H9 (cell line): ENCODE results near the gene ITPR2. TPM values are rescaled to one million over a fixed set of nuclear protein-coding genes. Genes with fewer than 3 reads are reported as not detected.

Source experiments
- DNase-seq: peaks from one replicate; pipeline ENCODE4 v3.0.0-alpha.2; 2017
- H2AFZ ChIP-seq: one replicate; pipeline ENCODE4 v1.6.1; 2013; ENCODE audit warnings: mild to moderate bottlenecking, low read length, control low read depth, moderate library complexity
- H2AK5ac ChIP-seq: 2 replicates; pipeline ENCODE4 v1.6.1; 2013; ENCODE audit warnings: low read length, control low read depth, mixed read lengths; ENCODE audit not compliant: insufficient read length
- H2BK120ac ChIP-seq: one replicate; pipeline ENCODE4 v1.6.1; 2013; ENCODE audit warnings: low read depth, mild to moderate bottlenecking, low read length, control low read depth, inconsistent platforms; ENCODE audit not compliant: poor library complexity, severe bottlenecking
- H2BK12ac ChIP-seq: 2 replicates; pipeline ENCODE4 v1.6.1; 2013; ENCODE audit warnings: low read length, control low read depth, mixed read lengths, low read depth; ENCODE audit not compliant: insufficient read length
- H2BK15ac ChIP-seq: 2 replicates; pipeline ENCODE4 v1.6.1; 2013; ENCODE audit warnings: low read depth, low read length, control low read depth
- H2BK20ac ChIP-seq: one replicate; pipeline ENCODE4 v1.6.1; 2013; ENCODE audit warnings: low read depth, mild to moderate bottlenecking, low read length, control low read depth, inconsistent platforms; ENCODE audit not compliant: poor library complexity, severe bottlenecking
- H2BK5ac ChIP-seq: 2 replicates; pipeline ENCODE4 v1.6.1; 2013; ENCODE audit warnings: low read length, control low read depth, mixed read lengths; ENCODE audit not compliant: insufficient read length
- H3K14ac ChIP-seq: 2 replicates; pipeline ENCODE4 v1.6.1; 2013; ENCODE audit warnings: low read length, control low read depth; ENCODE audit not compliant: insufficient read depth
- H3K18ac ChIP-seq: 2 replicates; pipeline ENCODE4 v1.6.1; 2013; ENCODE audit warnings: low read depth, mild to moderate bottlenecking, mixed read lengths, low read length, control low read depth; ENCODE audit not compliant: insufficient read length
- H3K23ac ChIP-seq: 2 replicates; pipeline ENCODE4 v1.6.1; 2013; ENCODE audit warnings: low read length, control low read depth, mixed read lengths, low read depth; ENCODE audit not compliant: insufficient read length
- H3K23me2 ChIP-seq: 2 replicates; pipeline ENCODE4 v1.6.1; 2013; ENCODE audit warnings: low read depth, mild to moderate bottlenecking, mixed read lengths, low read length, control low read depth; ENCODE audit not compliant: insufficient read length, poor library complexity, severe bottlenecking
- H3K27ac ChIP-seq: 2 replicates; pipeline ENCODE4 v1.5.1; 2013; ENCODE audit warnings: low read length, control low read depth, mixed read lengths, low read depth; ENCODE audit not compliant: insufficient read length
- H3K27me3 ChIP-seq: 2 replicates; pipeline ENCODE4 v1.6.1; 2013; ENCODE audit warnings: low read length, control low read depth, inconsistent platforms; ENCODE audit not compliant: insufficient read depth
- H3K4ac ChIP-seq: 2 replicates; pipeline ENCODE4 v1.6.1; 2013; ENCODE audit warnings: low read depth, mild to moderate bottlenecking, control low read depth, inconsistent platforms, low read length, moderate library complexity
- H3K4me1 ChIP-seq: 2 replicates; pipeline ENCODE4 v1.6.1; 2013; ENCODE audit warnings: low read length, control low read depth, inconsistent platforms; ENCODE audit not compliant: insufficient read depth
- H3K4me2 ChIP-seq: 2 replicates; pipeline ENCODE4 v1.6.1; 2013; ENCODE audit warnings: low read length, control low read depth, mixed read lengths; ENCODE audit not compliant: insufficient read length, insufficient read depth
- H3K56ac ChIP-seq: 2 replicates; pipeline ENCODE4 v1.6.1; 2013; ENCODE audit warnings: low read depth, mild to moderate bottlenecking, mixed read lengths, low read length, control low read depth; ENCODE audit not compliant: insufficient read length
- H3K79me1 ChIP-seq: 2 replicates; pipeline ENCODE4 v1.6.1; 2013; ENCODE audit warnings: low read depth, mild to moderate bottlenecking, moderate library complexity, low read length, control low read depth, inconsistent platforms; ENCODE audit not compliant: insufficient read depth, poor library complexity, severe bottlenecking
- H3K79me2 ChIP-seq: 2 replicates; pipeline ENCODE4 v1.6.1; 2013; ENCODE audit warnings: low read length, control low read depth, inconsistent platforms; ENCODE audit not compliant: insufficient read depth
- H3K9ac ChIP-seq: 2 replicates; pipeline ENCODE4 v1.6.1; 2013; ENCODE audit warnings: low read length, control low read depth, mixed read lengths; ENCODE audit not compliant: insufficient read length; ENCODE audit errors: extremely low read depth
- H3K9me3 ChIP-seq: one replicate; pipeline ENCODE4 v1.6.1; 2013; ENCODE audit warnings: low read depth, low read length, inconsistent platforms; ENCODE audit not compliant: control insufficient read depth
- H3T11ph ChIP-seq: one replicate; pipeline ENCODE4 v1.6.1; 2013; ENCODE audit warnings: mild to moderate bottlenecking, low read length, control low read depth, inconsistent platforms
- H4K20me1 ChIP-seq: one replicate; pipeline ENCODE4 v1.6.1; 2013; ENCODE audit not compliant: control insufficient read depth, insufficient read length, insufficient read depth
- H4K5ac ChIP-seq: 2 replicates; pipeline ENCODE4 v1.6.1; 2013; ENCODE audit warnings: low read depth, mild to moderate bottlenecking, mixed read lengths, low read length, control low read depth; ENCODE audit not compliant: insufficient read length
- H4K8ac ChIP-seq: replicated peaks from 2 replicates; pipeline ENCODE4 v1.6.1; 2013; ENCODE audit warnings: low read length, control low read depth, mixed read lengths, low read depth; ENCODE audit not compliant: insufficient read length
- H4K91ac ChIP-seq: 2 replicates; pipeline ENCODE4 v1.6.1; 2013; ENCODE audit warnings: low read depth, mild to moderate bottlenecking, moderate library complexity, mixed read lengths, low read length, control low read depth; ENCODE audit not compliant: insufficient read length
- H3K27ac Mint-ChIP-seq, 3 experiments: 2 replicates in 2 of 3; 3 replicates in 1 of 3; pipeline ENCODE4 v1.8.0; 2020 to 2021; ENCODE audit warnings: mixed read lengths in 3 of 3, mild to moderate bottlenecking in 1 of 3, moderate library complexity in 1 of 3
- H3K27me3 Mint-ChIP-seq: 2 replicates; pipeline ENCODE4 v1.8.0; 2021; ENCODE audit warnings: low read depth, mild to moderate bottlenecking, moderate library complexity, mixed read lengths
- H3K36me3 Mint-ChIP-seq, 3 experiments: 2 replicates in 2 of 3; 3 replicates in 1 of 3; pipeline ENCODE4 v1.8.0; 2020 to 2021; ENCODE audit warnings: low read depth in 3 of 3, mixed read lengths in 3 of 3; ENCODE audit not compliant: insufficient read depth in 1 of 3
- H3K4me1 Mint-ChIP-seq, 2 experiments: 2 replicates each; pipeline ENCODE4 v1.8.0; 2020; ENCODE audit warnings: mixed read lengths in 2 of 2
- H3K4me3 Mint-ChIP-seq, 2 experiments: 2 replicates in 1 of 2; 3 replicates in 1 of 2; pipeline ENCODE4 v1.8.0; 2020 to 2021; ENCODE audit warnings: mild to moderate bottlenecking in 2 of 2, mixed read lengths in 2 of 2, moderate library complexity in 1 of 2
- H3K9me3 Mint-ChIP-seq, 2 experiments: 2 replicates in 1 of 2; 3 replicates in 1 of 2; pipeline ENCODE4 v1.8.0; 2020; ENCODE audit warnings: mild to moderate bottlenecking in 2 of 2, mixed read lengths in 2 of 2, moderate library complexity in 1 of 2
- WGBS: extraction: QIAGEN DNeasy Blood & Tissue Kit; methylation state at CpG from one replicate; pipeline ENCODE4 v1.1.7; 2013; ENCODE audit warnings: missing lambda C conversion rate, low lambda C conversion rate, mixed read lengths; ENCODE audit not compliant: insufficient read length; ENCODE audit errors: extremely low coverage; 5-methylcytosine and 5-hydroxymethylcytosine counted together
- total RNA-seq: library from RNA; stranded (reverse); gene quantifications from 2 replicates; pipeline ENCODE4 v1.2.1, GENCODE V29; 2021
- TF ChIP-seq, protein P1 (sequence below): fragments of 200-600 bp; sonication (generic); conservative IDR thresholded peaks from 3 replicates; pipeline ENCODE4 v1.8.0; 2021; ENCODE audit warnings: antibody characterized with exemption, mild to moderate bottlenecking

The ITPR2 gene
- total RNA-seq, 1 experiment from 2014 or later = 14.8 TPM

DNA sequence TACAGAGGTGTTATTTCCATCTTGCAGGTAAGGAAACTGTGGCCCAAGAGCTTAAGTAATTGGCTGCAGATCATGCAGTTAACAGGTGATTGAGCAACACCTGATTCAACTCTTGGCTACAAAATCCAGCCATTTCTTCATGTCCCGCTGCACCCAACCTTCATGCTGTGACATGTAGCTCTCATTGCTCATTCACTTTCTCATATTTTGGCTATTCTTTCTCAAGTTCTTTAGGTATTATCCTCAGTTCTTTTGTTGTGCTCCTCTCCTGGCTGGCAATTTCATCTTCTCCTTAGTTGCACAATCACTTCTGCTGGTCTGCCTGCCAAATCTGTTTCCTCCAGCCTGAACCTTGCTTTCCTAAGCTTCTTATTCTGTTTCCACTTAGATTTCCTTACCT, 336.8 kb downstream of the ITPR2 start:
- Histone ChIP-seq H4K20me1 (no peaks in the 10 kb centered on the region), H2AFZ (no peak overlapping the region), H3K4me1 (no peaks in the 10 kb centered on the region), H3K9me3 (no peaks in the 10 kb centered on the region), H3K14ac (no peak overlapping the region), H2BK12ac (no peak overlapping the region), H4K5ac (no peak overlapping the region), H3K4me2 (no peak overlapping the region), H3K23ac (no peak overlapping the region), H2AK5ac (no peak overlapping the region), H4K91ac (no peak overlapping the region), H3T11ph (no peak overlapping the region), H3K27ac (no peak overlapping the region), H4K8ac (no peak overlapping the region), H3K79me2 (no peaks in the 10 kb centered on the region; the same call in 1 of the 2 replicates), H2BK20ac (no peak overlapping the region), H2BK15ac (no peak overlapping the region), H2BK5ac (no peak overlapping the region), H3K23me2 (no peaks in the 10 kb centered on the region), H2BK120ac (no peak overlapping the region), H3K9ac (no peak overlapping the region), H3K56ac (no peak overlapping the region), H3K4ac (no peak overlapping the region), H3K27me3 (no peaks in the 10 kb centered on the region), H3K79me1 (no peaks in the 10 kb centered on the region), H3K18ac (no peak overlapping the region)
- H3K4me3 Mint-ChIP-seq = no peak overlapping the region
- no CpG with 5 or more reads among the region's 1 CpG for WGBS
- H3K27ac Mint-ChIP-seq = no peak overlapping the region
- H3K27me3 Mint-ChIP-seq = no peaks in the 10 kb centered on the region
- peaks cover 6 to 10% (median 10%) of the 10 kb centered on the region in 3 experiments; a peak in 4 of 7 replicates for H3K36me3 Mint-ChIP-seq
- TF ChIP-seq, protein P1, sequence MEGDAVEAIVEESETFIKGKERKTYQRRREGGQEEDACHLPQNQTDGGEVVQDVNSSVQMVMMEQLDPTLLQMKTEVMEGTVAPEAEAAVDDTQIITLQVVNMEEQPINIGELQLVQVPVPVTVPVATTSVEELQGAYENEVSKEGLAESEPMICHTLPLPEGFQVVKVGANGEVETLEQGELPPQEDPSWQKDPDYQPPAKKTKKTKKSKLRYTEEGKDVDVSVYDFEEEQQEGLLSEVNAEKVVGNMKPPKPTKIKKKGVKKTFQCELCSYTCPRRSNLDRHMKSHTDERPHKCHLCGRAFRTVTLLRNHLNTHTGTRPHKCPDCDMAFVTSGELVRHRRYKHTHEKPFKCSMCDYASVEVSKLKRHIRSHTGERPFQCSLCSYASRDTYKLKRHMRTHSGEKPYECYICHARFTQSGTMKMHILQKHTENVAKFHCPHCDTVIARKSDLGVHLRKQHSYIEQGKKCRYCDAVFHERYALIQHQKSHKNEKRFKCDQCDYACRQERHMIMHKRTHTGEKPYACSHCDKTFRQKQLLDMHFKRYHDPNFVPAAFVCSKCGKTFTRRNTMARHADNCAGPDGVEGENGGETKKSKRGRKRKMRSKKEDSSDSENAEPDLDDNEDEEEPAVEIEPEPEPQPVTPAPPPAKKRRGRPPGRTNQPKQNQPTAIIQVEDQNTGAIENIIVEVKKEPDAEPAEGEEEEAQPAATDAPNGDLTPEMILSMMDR = no peak
- no peaks in the 10 kb centered on the region for H3K9me3 Mint-ChIP-seq
- peaks cover 0 to 3% of the 10 kb centered on the region in 2 experiments; a peak in 2 of 4 replicates for H3K4me1 Mint-ChIP-seq
- DNase-seq = no peak
